ENCODE results near the gene RGS2.

RGS2 gene

GRCh38 chr1:192808518-192809306 lies at the start of gene RGS2:
RGS2 (plus strand) TSS chr1:192809039; CDS start chr1:192809072, 33 bp downstream.
- DNase-seq, result peak; percentile 85

DNA sequence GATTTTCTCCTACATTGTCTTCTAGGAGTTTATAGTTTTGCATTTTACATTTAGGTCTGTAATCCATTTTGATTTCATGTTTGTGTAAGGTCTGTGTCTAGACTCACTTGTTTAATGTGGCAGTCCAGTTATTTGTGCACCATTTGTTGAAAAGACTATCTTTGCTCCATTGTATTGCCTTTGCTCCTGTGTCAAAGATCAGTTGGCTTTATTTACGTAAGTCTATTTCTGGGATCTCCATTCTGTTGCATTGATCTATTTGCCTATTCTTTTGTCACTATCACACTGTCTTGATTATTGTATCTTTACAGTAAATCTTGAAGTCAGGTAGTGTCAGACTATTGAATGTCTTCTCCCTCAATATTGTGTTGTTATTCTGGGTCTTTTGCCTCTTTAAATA lies 49.7 kb upstream of the RGS2 start:
- DNase-seq, result no peak

DNA sequence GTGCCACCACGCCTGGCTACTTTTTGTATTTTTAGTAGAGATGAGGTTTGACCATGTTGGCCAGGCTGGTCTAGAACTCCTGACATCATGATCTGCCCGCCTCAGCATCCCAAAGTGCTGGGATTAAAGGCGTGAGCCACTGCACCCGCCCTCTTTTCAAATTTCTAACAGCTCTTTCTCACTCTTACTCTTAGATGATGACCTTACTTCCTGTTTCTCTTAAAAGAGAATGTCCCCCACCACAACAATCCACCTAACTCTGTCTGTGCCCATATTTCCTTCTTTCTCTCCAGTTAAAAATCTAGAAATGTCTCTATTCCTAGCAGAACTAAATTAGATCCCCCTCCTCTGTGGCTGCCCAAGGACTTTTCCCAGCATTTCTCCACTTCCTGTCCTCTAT lies 46.6 kb upstream of the RGS2 start:
- DNase-seq, result no peak

DNA sequence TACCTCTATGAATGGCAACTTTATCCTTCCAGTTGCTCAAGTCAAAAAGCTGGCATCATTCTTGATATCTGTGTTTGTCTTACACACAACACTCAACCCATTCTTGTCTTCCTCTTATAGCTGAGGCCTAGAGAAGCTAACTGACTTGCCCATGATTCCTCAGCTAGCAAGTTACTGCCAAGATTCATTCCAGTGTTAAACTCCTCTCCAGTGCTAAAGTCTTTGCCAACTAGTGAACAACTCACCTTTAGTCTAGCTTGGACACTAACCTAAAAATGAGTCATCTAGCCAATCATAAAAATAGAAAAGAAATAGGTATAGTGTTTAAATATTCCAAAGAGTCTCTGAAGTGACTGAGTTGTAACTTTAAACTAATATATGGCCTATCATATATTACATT lies 45.6 kb upstream of the RGS2 start:
- DNase-seq, result no peak

DNA sequence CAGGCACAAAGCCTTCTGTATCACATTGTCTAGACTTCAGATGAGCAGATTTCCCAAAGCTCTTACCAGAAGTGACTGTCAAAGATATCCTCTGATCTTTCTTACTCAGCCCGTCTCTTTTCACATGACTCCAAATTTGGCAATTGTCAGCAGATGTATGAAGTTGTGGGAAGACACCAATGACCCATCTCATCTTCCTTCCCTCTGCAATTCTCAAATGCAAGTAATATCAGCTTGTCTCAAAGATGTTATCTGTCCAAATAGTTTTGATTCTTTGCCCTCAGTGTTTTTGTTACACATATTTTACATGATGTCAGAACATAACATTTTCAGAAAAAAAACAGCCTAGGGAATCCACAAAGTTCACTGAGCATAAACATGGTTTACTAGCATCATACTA lies 45.1 kb upstream of the RGS2 start:
- no peak for DNase-seq

- DNase-seq, result no peak
Measured at GRCh38 chr1:192764675-192765074, 44.2 kb upstream of the RGS2 start.

DNA sequence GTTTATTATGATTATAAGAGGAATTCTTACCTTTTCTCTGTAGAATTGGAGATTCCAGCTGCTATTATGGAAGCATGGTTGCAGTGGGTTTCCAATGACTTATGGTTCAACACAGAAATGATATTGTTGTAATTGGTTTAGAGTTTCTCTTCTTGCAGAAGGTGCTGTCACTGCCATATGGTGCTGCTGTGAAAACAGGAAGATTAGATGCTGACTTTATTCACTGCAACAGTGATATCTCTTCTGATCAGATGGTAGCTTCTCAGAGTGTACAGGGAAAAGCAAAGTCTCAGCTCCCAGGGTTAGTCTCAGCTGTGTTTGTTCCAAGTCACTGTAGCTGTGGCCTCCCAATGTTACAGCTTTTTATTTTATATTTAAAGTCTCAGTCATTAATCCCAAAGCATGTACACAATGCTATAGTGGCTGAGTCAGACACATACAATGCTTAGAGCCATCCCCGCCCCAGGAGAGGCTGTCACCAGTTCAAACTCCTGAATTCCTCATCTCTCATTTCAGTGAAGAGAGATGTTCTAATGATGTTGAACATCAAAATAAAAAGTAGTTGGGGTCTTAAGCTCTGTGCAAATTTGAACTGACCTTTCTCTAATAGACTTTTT lies 42.7 kb upstream of the RGS2 start:
- no peak for DNase-seq

DNA sequence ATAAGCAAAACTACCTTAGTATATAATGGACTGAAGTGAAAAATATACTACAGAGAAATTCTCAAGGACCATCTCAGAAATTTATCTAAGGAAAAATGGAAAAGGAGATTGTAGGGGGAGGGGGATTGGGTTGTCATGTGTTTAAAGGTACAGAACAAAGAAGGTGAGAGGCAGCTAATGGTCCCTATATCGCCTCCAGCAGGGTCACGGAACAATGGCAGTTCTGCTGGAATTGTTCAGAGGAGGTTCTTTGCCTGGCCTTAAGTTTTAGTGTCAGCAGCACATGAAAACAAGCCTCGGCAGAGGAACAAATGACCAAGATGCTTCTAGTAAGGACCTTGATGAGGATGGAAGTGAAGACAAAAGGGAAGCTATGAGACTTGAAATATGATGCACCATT lies 42.0 kb upstream of the RGS2 start:
- no peak for DNase-seq

DNA sequence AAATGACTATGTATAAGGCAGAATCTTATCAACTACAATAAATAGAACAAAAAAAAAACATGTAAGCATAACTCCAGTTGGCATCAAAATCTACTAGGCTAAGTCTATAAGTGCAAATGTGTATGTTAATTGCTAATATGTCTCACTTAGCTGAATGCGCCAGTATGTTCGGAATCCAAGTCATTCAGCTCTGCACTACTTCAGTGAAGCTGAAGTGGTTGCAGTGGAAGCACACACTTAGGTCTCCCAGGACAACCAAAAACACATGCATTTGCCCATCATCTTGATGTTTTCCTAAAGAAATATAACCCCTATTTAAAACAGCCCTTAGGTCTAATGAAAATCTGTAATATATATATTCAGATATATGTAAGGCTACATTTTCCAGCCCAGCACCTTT lies 41.0 kb upstream of the RGS2 start:
- DNase-seq, result no peak

GRCh38 chr1:192768463-192768862 lies 40.4 kb upstream of the RGS2 start:
- no peak for DNase-seq

GRCh38 chr1:192771341-192771740 lies 37.5 kb upstream of the RGS2 start:
- no peak for DNase-seq

GRCh38 chr1:192775631-192776030 lies 33.2 kb upstream of the RGS2 start:
- DNase-seq, result no peak

DNA sequence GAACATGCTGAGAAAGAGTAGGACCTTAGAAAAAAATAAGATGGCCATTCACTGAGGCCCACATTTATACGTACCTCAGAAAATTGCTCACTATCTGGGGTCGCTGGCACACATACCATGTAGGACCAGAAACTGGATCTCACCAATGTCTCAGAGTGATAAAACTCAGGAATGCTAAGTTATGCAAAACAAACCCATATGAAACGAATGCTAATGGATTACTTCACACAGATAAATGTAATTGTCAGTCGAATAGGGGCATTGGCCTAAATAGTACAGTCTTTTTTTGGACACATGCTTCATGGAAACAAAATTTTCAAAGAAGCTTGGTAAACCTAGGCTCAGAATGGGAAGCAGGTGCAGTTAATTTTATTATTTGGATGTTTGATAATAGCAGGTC lies 32.6 kb upstream of the RGS2 start:
- DNase-seq, result no peak

DNA sequence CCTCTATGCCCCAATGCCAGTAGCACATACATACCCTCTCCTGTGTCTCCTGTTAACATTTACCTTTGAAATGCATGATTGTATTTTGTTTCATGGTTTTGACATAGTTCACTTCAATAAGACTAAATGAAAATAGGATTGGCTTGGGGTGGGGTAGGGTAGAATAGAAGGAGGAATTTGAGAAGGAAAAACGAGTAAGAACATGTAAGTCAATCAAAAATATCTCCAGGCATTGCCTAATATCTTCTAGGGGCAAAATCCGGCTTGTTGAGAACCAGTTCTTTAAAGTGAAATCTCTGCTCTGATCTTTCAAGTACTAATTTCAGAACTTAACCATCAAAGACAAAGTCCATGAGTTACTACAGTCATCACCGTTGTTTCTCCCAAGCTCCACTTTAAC lies 31.8 kb upstream of the RGS2 start:
- DNase-seq, result no peak

DNA sequence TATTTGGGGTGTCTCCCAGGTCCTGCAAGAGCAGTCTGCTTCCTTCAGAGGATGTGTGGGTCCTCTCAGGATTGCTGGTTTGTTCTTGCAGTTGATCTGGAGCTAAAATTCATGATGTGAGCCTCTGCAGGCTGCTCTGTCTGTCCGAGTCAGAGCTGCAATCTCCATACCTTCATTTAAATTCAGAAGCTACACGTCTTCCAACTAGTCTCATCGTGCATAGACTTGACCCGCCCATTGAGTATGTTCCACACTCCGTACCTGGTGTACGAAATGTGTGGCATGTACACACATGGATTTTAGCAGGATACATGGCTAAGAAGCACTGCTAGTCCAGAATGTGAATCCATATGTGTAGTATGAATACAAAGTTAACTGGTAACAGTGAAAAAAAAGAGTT lies 25.0 kb upstream of the RGS2 start:
- no peak for DNase-seq

- no peak for DNase-seq
Measured at GRCh38 chr1:192784397-192784796, 24.4 kb upstream of the RGS2 start.

DNA sequence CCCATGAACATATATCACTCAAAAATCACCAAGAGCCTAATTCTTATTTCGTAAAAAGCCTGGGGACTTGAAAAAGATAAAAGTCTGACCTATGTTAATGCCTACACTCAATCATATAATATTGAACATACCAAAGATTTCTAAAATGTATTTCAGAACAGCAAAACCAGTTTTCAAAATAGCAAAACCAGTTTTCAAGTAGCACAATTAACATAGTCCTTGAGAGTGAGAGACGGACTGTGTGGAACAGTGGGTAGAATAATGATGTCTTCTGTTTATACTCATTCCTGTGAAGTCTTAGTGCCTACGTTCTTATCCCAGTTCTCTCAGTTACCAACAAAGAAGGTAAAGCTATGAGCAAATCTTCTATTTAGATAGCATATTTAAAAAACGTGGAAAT lies 22.3 kb upstream of the RGS2 start:
- no peak for DNase-seq

GRCh38 chr1:192787914-192788585 lies 20.8 kb upstream of the RGS2 start:
- no peak for DNase-seq

DNA sequence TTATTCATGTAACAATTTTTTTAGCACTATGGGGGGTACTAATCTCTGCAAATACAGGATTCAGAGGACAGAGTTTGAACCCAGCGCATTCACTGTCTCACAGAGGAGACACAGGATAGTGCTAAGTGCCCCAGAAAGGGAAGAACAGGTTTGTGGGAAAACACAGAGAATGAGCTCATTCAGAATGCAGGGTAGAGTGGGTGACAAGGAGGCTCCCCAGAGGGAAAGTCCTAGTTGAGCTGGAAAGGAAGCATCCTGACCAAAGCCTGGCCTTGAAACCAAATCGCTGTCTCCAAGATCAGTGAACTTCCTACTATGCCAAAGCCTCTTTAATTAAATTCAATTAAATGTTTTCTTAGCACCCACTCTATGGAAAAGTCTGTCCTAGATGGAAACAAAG lies 19.0 kb upstream of the RGS2 start:
- no peak for DNase-seq

GRCh38 chr1:192792628-192793027 lies 16.2 kb upstream of the RGS2 start:
- DNase-seq, result no peak

- DNase-seq, result no peak
Measured at GRCh38 chr1:192793983-192794767, 14.7 kb upstream of the RGS2 start.

- no peak for DNase-seq
Measured at GRCh38 chr1:192794768-192795035, 14.1 kb upstream of the RGS2 start.

GRCh38 chr1:192795916-192796618 lies 12.8 kb upstream of the RGS2 start:
- DNase-seq, result no peak

Data from COR-L47 (cell line).